Measurements from ENCODE around the gene SFXN1. TPM values are rescaled to one million over a fixed set of nuclear protein-coding genes. Genes with fewer than 3 reads are reported as not detected.

Gene SFXN1
- total RNA-seq, 1 donor from 2014 or later, result 24.1 TPM

GRCh38 chr5:175539936-175540335, 61.6 kb downstream of the SFXN1 start:
- DNase-seq (ENCODE audit: low spot score), result no peak

GRCh38 chr5:175541264-175541663, 62.9 kb downstream of the SFXN1 start:
- no peak for DNase-seq (ENCODE audit: low spot score)

- no peak for DNase-seq (ENCODE audit: low spot score)
These were observed 64.0 kb downstream of the SFXN1 start for GRCh38 chr5:175542232-175542965.

GRCh38 chr5:175542966-175543235, 64.5 kb downstream of the SFXN1 start:
- DNase-seq (ENCODE audit: low spot score), result no peak

- DNase-seq (ENCODE audit: low spot score), result no peak
These were observed 65.8 kb downstream of the SFXN1 start for GRCh38 chr5:175544108-175544511.

GRCh38 chr5:175544586-175544985, 66.2 kb downstream of the SFXN1 start:
- DNase-seq (ENCODE audit: low spot score), result no peak

- DNase-seq (ENCODE audit: low spot score), result no peak
These were observed 69.5 kb downstream of the SFXN1 start for GRCh38 chr5:175547842-175548241.

GRCh38 chr5:175548626-175549311, 70.4 kb downstream of the SFXN1 start:
- no peak for DNase-seq (ENCODE audit: low spot score)

GRCh38 chr5:175550055-175550805, 71.9 kb downstream of the SFXN1 start:
- DNase-seq (ENCODE audit: low spot score), result no peak

GRCh38 chr5:175551266-175551665, 72.9 kb downstream of the SFXN1 start:
- no peak for DNase-seq (ENCODE audit: low spot score)

- no peak for DNase-seq (ENCODE audit: low spot score)
These were observed 75.9 kb downstream of the SFXN1 start for GRCh38 chr5:175554296-175554695.

- DNase-seq (ENCODE audit: low spot score), result no peak
These were observed 76.9 kb downstream of the SFXN1 start for GRCh38 chr5:175555168-175555785.

- no peak for DNase-seq (ENCODE audit: low spot score)
These were observed 78.4 kb downstream of the SFXN1 start for GRCh38 chr5:175556794-175557193.

GRCh38 chr5:175557778-175558177, 79.4 kb downstream of the SFXN1 start:
- no peak for DNase-seq (ENCODE audit: low spot score)

GRCh38 chr5:175558801-175559480, 80.6 kb downstream of the SFXN1 start:
- no peak for DNase-seq (ENCODE audit: low spot score)

GRCh38 chr5:175560011-175560410, 81.7 kb downstream of the SFXN1 start:
- DNase-seq (ENCODE audit: low spot score), result no peak

GRCh38 chr5:175561085-175561484, 82.7 kb downstream of the SFXN1 start:
- no peak for DNase-seq (ENCODE audit: low spot score)

- DNase-seq (ENCODE audit: low spot score), result no peak
These were observed 86.4 kb downstream of the SFXN1 start for GRCh38 chr5:175564716-175565115.

GRCh38 chr5:175566697-175567096, 88.3 kb downstream of the SFXN1 start:
- no peak for DNase-seq (ENCODE audit: low spot score)

- no peak for DNase-seq (ENCODE audit: low spot score)
These were observed 89.6 kb downstream of the SFXN1 start for GRCh38 chr5:175567954-175568353.

- no peak for DNase-seq (ENCODE audit: low spot score)
These were observed 91.3 kb downstream of the SFXN1 start for GRCh38 chr5:175569701-175570100.

- DNase-seq (ENCODE audit: low spot score), result no peak
These were observed 94.5 kb downstream of the SFXN1 start for GRCh38 chr5:175572886-175573285.
